ENCODE data around the gene TP53.

Gene TP53

GRCh38 chr17:7618608-7619007 is 68.7 kb downstream of the TP53 start:
- H3K9ac ChIP-seq (ENCODE audit: low read depth, low read length, poor library complexity, severe bottlenecking) = no peak overlapping the region
- peaks cover 6% of the 10 kb centered on the region for H3K4me1 ChIP-seq (ENCODE audit: insufficient read depth, low read length, poor library complexity, severe bottlenecking)
- no peak for TF ChIP-seq EZH2phosphoT487 (IDR thresholded peaks at IDR 0.05; ENCODE audit: borderline replicate concordance)
- TF ChIP-seq, protein P1, sequence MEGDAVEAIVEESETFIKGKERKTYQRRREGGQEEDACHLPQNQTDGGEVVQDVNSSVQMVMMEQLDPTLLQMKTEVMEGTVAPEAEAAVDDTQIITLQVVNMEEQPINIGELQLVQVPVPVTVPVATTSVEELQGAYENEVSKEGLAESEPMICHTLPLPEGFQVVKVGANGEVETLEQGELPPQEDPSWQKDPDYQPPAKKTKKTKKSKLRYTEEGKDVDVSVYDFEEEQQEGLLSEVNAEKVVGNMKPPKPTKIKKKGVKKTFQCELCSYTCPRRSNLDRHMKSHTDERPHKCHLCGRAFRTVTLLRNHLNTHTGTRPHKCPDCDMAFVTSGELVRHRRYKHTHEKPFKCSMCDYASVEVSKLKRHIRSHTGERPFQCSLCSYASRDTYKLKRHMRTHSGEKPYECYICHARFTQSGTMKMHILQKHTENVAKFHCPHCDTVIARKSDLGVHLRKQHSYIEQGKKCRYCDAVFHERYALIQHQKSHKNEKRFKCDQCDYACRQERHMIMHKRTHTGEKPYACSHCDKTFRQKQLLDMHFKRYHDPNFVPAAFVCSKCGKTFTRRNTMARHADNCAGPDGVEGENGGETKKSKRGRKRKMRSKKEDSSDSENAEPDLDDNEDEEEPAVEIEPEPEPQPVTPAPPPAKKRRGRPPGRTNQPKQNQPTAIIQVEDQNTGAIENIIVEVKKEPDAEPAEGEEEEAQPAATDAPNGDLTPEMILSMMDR (conservative IDR thresholded peaks at IDR 0.05; ENCODE audit: low read length) = no peak
- no peaks in the 10 kb centered on the region for H3F3A ChIP-seq (ENCODE audit: low read depth)
- no peak overlapping the region for H2AFZ ChIP-seq (ENCODE audit: low read length)
- H3K9me2 ChIP-seq (replicated peaks; ENCODE audit: low read depth, low read length) = no peaks in the 10 kb centered on the region
- H3K27me3 ChIP-seq (ENCODE audit: insufficient read depth, low read length, poor library complexity, severe bottlenecking) = no peaks in the 10 kb centered on the region
- H3K9me3 ChIP-seq (ENCODE audit: insufficient read depth, low read depth, low read length) = no peaks in the 10 kb centered on the region
- H3K79me2 ChIP-seq (ENCODE audit: insufficient read depth, low read length) = peaks cover 8% of the 10 kb centered on the region
- no peak overlapping the region for H3K4me2 ChIP-seq (ENCODE audit: low read depth, low read length, poor library complexity, severe bottlenecking)
- H4K20me1 ChIP-seq (ENCODE audit: insufficient read depth, low read length, poor library complexity, severe bottlenecking) = peaks cover 8% of the 10 kb centered on the region
- no peaks in the 10 kb centered on the region for H3K36me3 ChIP-seq (ENCODE audit: insufficient read depth, low read length)
- H3K4me3 ChIP-seq (ENCODE audit: low read length, poor library complexity, severe bottlenecking) = no peak overlapping the region
